HG02852 (cell line): ENCODE measurements around the gene RHBDD1.

ENCODE experiments used
- ATAC-seq: cut with Tn5 transposase; IDR thresholded peaks from one replicate; pipeline ENCODE4 v1.9.1; 2021; ENCODE audit warnings: mild to moderate bottlenecking, moderate library complexity; ENCODE audit not compliant: unreplicated experiment

Gene RHBDD1

GRCh38 chr2:226883296-226883795 is 47.5 kb downstream of the RHBDD1 start:
- ATAC-seq: no peak

GRCh38 chr2:226884166-226884565 is 48.3 kb downstream of the RHBDD1 start:
- no peak for ATAC-seq

- ATAC-seq: no peak
These were observed 50.0 kb downstream of the RHBDD1 start for GRCh38 chr2:226885769-226886435.

- ATAC-seq: no peak
These were observed 52.1 kb downstream of the RHBDD1 start for GRCh38 chr2:226887940-226888339.

- no peak for ATAC-seq
These were observed 52.6 kb downstream of the RHBDD1 start for GRCh38 chr2:226888378-226888965.

GRCh38 chr2:226888971-226889370 is 53.1 kb downstream of the RHBDD1 start:
- no peak for ATAC-seq

GRCh38 chr2:226890286-226890685 is 54.4 kb downstream of the RHBDD1 start:
- ATAC-seq: no peak

- ATAC-seq: no peak
These were observed 56.1 kb downstream of the RHBDD1 start for GRCh38 chr2:226891780-226892590.

- ATAC-seq: no peak
These were observed 56.9 kb downstream of the RHBDD1 start for GRCh38 chr2:226892729-226893128.

GRCh38 chr2:226893216-226893615 is 57.4 kb downstream of the RHBDD1 start:
- no peak for ATAC-seq

- ATAC-seq: no peak
These were observed 58.9 kb downstream of the RHBDD1 start for GRCh38 chr2:226894752-226895151.

- ATAC-seq: no peak
These were observed 59.7 kb downstream of the RHBDD1 start for GRCh38 chr2:226895579-226895978.

GRCh38 chr2:226898121-226898520 is 62.3 kb downstream of the RHBDD1 start:
- ATAC-seq: no peak

GRCh38 chr2:226898897-226899296 is 63.0 kb downstream of the RHBDD1 start:
- ATAC-seq: no peak

GRCh38 chr2:226902041-226902966 is 66.5 kb downstream of the RHBDD1 start:
- ATAC-seq: no peak

GRCh38 chr2:226903179-226903578 is 67.3 kb downstream of the RHBDD1 start:
- no peak for ATAC-seq

- peak; percentile 65 for ATAC-seq
These were observed 68.7 kb downstream of the RHBDD1 start for GRCh38 chr2:226904592-226904991.

GRCh38 chr2:226905718-226906117 is 69.9 kb downstream of the RHBDD1 start:
- peak; percentile 4 for ATAC-seq

- peak; percentile 73 for ATAC-seq
These were observed 70.4 kb downstream of the RHBDD1 start for GRCh38 chr2:226906163-226906693.

- no peak for ATAC-seq
These were observed 73.3 kb downstream of the RHBDD1 start for GRCh38 chr2:226909126-226909525.
